NCI-H2196 (cell line): ENCODE measurements around the gene MBL2.

Source experiments
- DNase-seq: peaks from one replicate; lab custom pipeline; 2025; ENCODE audit not compliant: unreplicated experiment; lab: John Stamatoyannopoulos, UW

Gene MBL2

GRCh38 chr10:52774182-52774581 is 1.6 kb upstream of the MBL2 start:
- DNase-seq = no peak

GRCh38 chr10:52771534-52772445 is 794 bp downstream of the MBL2 start:
- DNase-seq = no peak

GRCh38 chr10:52770904-52771303 is 1.7 kb downstream of the MBL2 start:
- DNase-seq = no peak

GRCh38 chr10:52769966-52770365 is 2.6 kb downstream of the MBL2 start:
- no peak for DNase-seq

GRCh38 chr10:52768001-52768532 is 4.5 kb downstream of the MBL2 start:
- DNase-seq = no peak

GRCh38 chr10:52762088-52762487 is 10.5 kb downstream of the MBL2 start:
- DNase-seq = no peak

GRCh38 chr10:52759154-52759553 is 13.4 kb downstream of the MBL2 start:
- DNase-seq = no peak

- DNase-seq = no peak
Observed at GRCh38 chr10:52758406-52758805, 14.2 kb downstream of the MBL2 start.

- DNase-seq = no peak
Observed at GRCh38 chr10:52757773-52758172, 14.8 kb downstream of the MBL2 start.

- DNase-seq = no peak
Observed at GRCh38 chr10:52756966-52757365, 15.6 kb downstream of the MBL2 start.

- no peak for DNase-seq
Observed at GRCh38 chr10:52756295-52756694, 16.3 kb downstream of the MBL2 start.

GRCh38 chr10:52755297-52756062 is 17.1 kb downstream of the MBL2 start:
- DNase-seq = no peak

- no peak for DNase-seq
Observed at GRCh38 chr10:52752801-52753445, 19.7 kb downstream of the MBL2 start.

- DNase-seq = no peak
Observed at GRCh38 chr10:52752261-52752660, 20.3 kb downstream of the MBL2 start.

- DNase-seq = no peak
Observed at GRCh38 chr10:52751337-52751736, 21.2 kb downstream of the MBL2 start.

- no peak for DNase-seq
Observed at GRCh38 chr10:52750629-52751028, 22.0 kb downstream of the MBL2 start.

GRCh38 chr10:52747694-52748093 is 24.9 kb downstream of the MBL2 start:
- no peak for DNase-seq

- no peak for DNase-seq
Observed at GRCh38 chr10:52746169-52746568, 26.4 kb downstream of the MBL2 start.

GRCh38 chr10:52744057-52744805 is 28.4 kb downstream of the MBL2 start:
- no peak for DNase-seq

GRCh38 chr10:52742731-52743130 is 29.9 kb downstream of the MBL2 start:
- DNase-seq = no peak

- no peak for DNase-seq
Observed at GRCh38 chr10:52741851-52742250, 30.7 kb downstream of the MBL2 start.
